Measurements from ENCODE around the gene CDK5. TPM values are rescaled to one million over a fixed set of nuclear protein-coding genes. Genes with fewer than 3 reads are reported as not detected.

The CDK5 gene
- total RNA-seq, 1 donor from 2014 or later = 13.7 TPM

GRCh38 chr7:151075662-151075971, 17.9 kb upstream of the CDK5 start:
- Histone ChIP-seq H3K9me3 (no peaks in the 10 kb centered on the region), H3K27ac (no peak overlapping the region), H3K27me3 (ENCODE audit: low read depth) (no peaks in the 10 kb centered on the region), H3K4me3 (no peak overlapping the region), H3K4me1 (peaks cover 19% of the 10 kb centered on the region), H3K36me3 (peaks cover 73% of the 10 kb centered on the region)
- TF ChIP-seq CTCF (IDR thresholded peaks at IDR 0.05) = no peak
- intact Hi-C loops (cut with DNase I) = no loop called here
- peak; percentile 30 for DNase-seq
- no peak for ATAC-seq

GRCh38 chr7:151074817-151075661, 17.3 kb upstream of the CDK5 start:
- Histone ChIP-seq H3K27me3 (ENCODE audit: low read depth) (no peaks in the 10 kb centered on the region), H3K36me3 (peaks cover 78% of the 10 kb centered on the region), H3K4me3 (no peak overlapping the region), H3K9me3 (no peaks in the 10 kb centered on the region), H3K27ac (no peak overlapping the region), H3K4me1 (peaks cover 19% of the 10 kb centered on the region)
- DNase-seq = no peak
- intact Hi-C loops (cut with DNase I) = no loop called here
- no peak for ATAC-seq
- no peak for TF ChIP-seq CTCF (IDR thresholded peaks at IDR 0.05)

- no peak for TF ChIP-seq CTCF (IDR thresholded peaks at IDR 0.05)
- H3K9me3 ChIP-seq = no peaks in the 10 kb centered on the region
- peaks cover 8% of the 10 kb centered on the region for H3K4me1 ChIP-seq
- no peak for DNase-seq
- peaks cover 89% of the 10 kb centered on the region for H3K36me3 ChIP-seq
- no peak overlapping the region for H3K27ac ChIP-seq
- H3K4me3 ChIP-seq = no peak overlapping the region
- H3K27me3 ChIP-seq (ENCODE audit: low read depth) = no peaks in the 10 kb centered on the region
- no peak for ATAC-seq
- intact Hi-C loops (cut with DNase I) = no loop called here
Observed at GRCh38 chr7:151073990-151074389, 16.3 kb upstream of the CDK5 start.

- Histone ChIP-seq H3K27me3 (ENCODE audit: low read depth) (no peaks in the 10 kb centered on the region), H3K9me3 (no peaks in the 10 kb centered on the region), H3K36me3 (peaks cover 100% of the 10 kb centered on the region), H3K4me3 (no peak overlapping the region), H3K27ac (no peak overlapping the region), H3K4me1 (no peaks in the 10 kb centered on the region)
- DNase-seq = no peak
- intact Hi-C loops (cut with DNase I) = no loop called here
- ATAC-seq = no peak
- no peak for TF ChIP-seq CTCF (IDR thresholded peaks at IDR 0.05)
Observed at GRCh38 chr7:151071032-151071866, 13.6 kb upstream of the CDK5 start.

GRCh38 chr7:151070574-151070960, 12.9 kb upstream of the CDK5 start:
- no peaks in the 10 kb centered on the region for H3K4me1 ChIP-seq
- no peak overlapping the region for H3K27ac ChIP-seq
- H3K27me3 ChIP-seq (ENCODE audit: low read depth) = no peaks in the 10 kb centered on the region
- no peak overlapping the region for H3K4me3 ChIP-seq
- intact Hi-C loops (cut with DNase I) = no loop called here
- ATAC-seq (no peak), DNase-seq (no peak)
- H3K9me3 ChIP-seq = no peaks in the 10 kb centered on the region
- peaks cover 100% of the 10 kb centered on the region for H3K36me3 ChIP-seq
- no peak for TF ChIP-seq CTCF (IDR thresholded peaks at IDR 0.05)

Measured in lower lobe of right lung (tissue), 2 donors.